Tibial nerve (tissue), 4 donors: ENCODE results near the gene C7orf33. TPM values are rescaled to one million over a fixed set of nuclear protein-coding genes. Genes with fewer than 3 reads are reported as not detected.

Experiments
- DNase-seq, 2 donors: peaks; one replicate each; pipeline ENCODE4 v3.0.0-alpha.2; 2019; ENCODE audit warnings: low spot score in 2 of 2
- H3K27ac ChIP-seq, 4 donors: fragments of 200-600 bp; sonication (generic) in 3 of 4; one replicate each; pipeline ENCODE4 v1.5.1; 2017 to 2019; ENCODE audit warnings: mild to moderate bottlenecking in 1 of 4
- H3K27me3 ChIP-seq, 2 donors: fragments of 200-600 bp; sonication (generic) in 1 of 2; one replicate each; pipeline versions ENCODE4 v1.5.1 to v1.6.0; 2017 to 2019
- H3K36me3 ChIP-seq, 3 donors: fragments of 200-600 bp; sonication (generic); one replicate each; pipeline ENCODE4 v1.5.1; 2018 to 2019
- H3K4me1 ChIP-seq, 4 donors: fragments of 200-600 bp; sonication (generic) in 3 of 4; one replicate each; pipeline ENCODE4 v1.5.1; 2017 to 2019
- H3K4me3 ChIP-seq, 4 donors: fragments of 200-600 bp; sonication (generic) in 3 of 4; one replicate each; pipeline ENCODE4 v1.5.1; 2017 to 2019; ENCODE audit warnings: mild to moderate bottlenecking in 1 of 4, moderate library complexity in 1 of 4
- H3K9me3 ChIP-seq, 4 donors: fragments of 200-600 bp; sonication (generic) in 3 of 4; one replicate each; pipeline ENCODE4 v1.5.1; 2017 to 2019
- EP300 ChIP-seq, 2 donors: sonication (generic); formaldehyde crosslinking; IDR thresholded peaks; one replicate each; pipeline ENCODE4 v1.6.1; 2017; ENCODE audit warnings: antibody characterized with exemption in 2 of 2, mild to moderate bottlenecking in 1 of 2
- POLR2A ChIP-seq, 2 donors: fragments of 450-650 bp; IDR thresholded peaks; one replicate each; pipeline ENCODE4 v1.6.1; 2017; ENCODE audit warnings: antibody characterized with exemption in 2 of 2, mild to moderate bottlenecking in 2 of 2, moderate library complexity in 2 of 2
- WGBS, 2 donors: methylation state at CpG; one replicate each; pipeline ENCODE4 v1.1.5; 2018; 5-methylcytosine and 5-hydroxymethylcytosine counted together
- total RNA-seq, 4 donors: library from RNA; depleted of rRNA; stranded (reverse); fragments of >200 nt; gene quantifications; one replicate each; pipeline ENCODE4 v1.1.0, GENCODE V29; 2016
- TF ChIP-seq, protein P1 (sequence below), 5 experiments: fragments of 200-600 bp in 3 of 5; fragments of 450-650 bp in 2 of 5; sonication (generic) in 3 of 5; IDR thresholded peaks; one replicate each; pipeline ENCODE4 v1.5.1; 2016 to 2019; ENCODE audit warnings: antibody characterized with exemption in 5 of 5, mild to moderate bottlenecking in 3 of 5, moderate library complexity in 2 of 5

Gene C7orf33
- total RNA-seq, 4 donors from 2014 or later: not detected

DNA sequence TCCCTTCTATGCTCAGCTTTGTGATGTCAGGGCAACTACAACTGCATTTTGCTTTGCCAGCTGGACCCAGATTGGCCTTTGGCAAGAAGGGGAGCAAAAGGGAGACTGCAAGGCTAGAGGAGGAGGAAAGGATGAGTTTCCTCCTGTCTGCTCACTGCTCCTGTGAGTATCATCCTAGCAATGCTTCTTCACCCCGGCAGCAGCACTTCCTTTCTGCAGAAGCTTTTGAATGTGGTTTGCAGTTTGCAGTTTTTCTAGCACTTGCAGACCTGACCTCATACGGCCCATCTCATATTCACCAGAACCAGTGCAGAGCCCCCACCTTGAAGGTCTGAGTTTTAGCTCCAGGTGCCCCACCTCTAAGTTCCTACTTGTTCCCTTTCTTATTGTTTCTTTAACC lies 14.8 kb downstream of the C7orf33 start:
- WGBS, 2 donors: 73 to 83% methylated on average over 2 of the region's 2 CpGs
- DNase-seq: no peak
- H3K4me3 ChIP-seq: no peak overlapping the region
- no peaks in the 10 kb centered on the region for H3K36me3 ChIP-seq
- TF ChIP-seq EP300 (IDR thresholded peaks at IDR 0.05): no peak
- no peak for TF ChIP-seq POLR2A (IDR thresholded peaks at IDR 0.05)
- TF ChIP-seq, protein P1, sequence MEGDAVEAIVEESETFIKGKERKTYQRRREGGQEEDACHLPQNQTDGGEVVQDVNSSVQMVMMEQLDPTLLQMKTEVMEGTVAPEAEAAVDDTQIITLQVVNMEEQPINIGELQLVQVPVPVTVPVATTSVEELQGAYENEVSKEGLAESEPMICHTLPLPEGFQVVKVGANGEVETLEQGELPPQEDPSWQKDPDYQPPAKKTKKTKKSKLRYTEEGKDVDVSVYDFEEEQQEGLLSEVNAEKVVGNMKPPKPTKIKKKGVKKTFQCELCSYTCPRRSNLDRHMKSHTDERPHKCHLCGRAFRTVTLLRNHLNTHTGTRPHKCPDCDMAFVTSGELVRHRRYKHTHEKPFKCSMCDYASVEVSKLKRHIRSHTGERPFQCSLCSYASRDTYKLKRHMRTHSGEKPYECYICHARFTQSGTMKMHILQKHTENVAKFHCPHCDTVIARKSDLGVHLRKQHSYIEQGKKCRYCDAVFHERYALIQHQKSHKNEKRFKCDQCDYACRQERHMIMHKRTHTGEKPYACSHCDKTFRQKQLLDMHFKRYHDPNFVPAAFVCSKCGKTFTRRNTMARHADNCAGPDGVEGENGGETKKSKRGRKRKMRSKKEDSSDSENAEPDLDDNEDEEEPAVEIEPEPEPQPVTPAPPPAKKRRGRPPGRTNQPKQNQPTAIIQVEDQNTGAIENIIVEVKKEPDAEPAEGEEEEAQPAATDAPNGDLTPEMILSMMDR (IDR thresholded peaks at IDR 0.05): no peak
- H3K4me1 ChIP-seq: no peaks in the 10 kb centered on the region
- no peaks in the 10 kb centered on the region for H3K27me3 ChIP-seq
- H3K27ac ChIP-seq: no peak overlapping the region
- peaks cover 0 to 4% (median 0%) of the 10 kb centered on the region in 4 donors for H3K9me3 ChIP-seq

DNA sequence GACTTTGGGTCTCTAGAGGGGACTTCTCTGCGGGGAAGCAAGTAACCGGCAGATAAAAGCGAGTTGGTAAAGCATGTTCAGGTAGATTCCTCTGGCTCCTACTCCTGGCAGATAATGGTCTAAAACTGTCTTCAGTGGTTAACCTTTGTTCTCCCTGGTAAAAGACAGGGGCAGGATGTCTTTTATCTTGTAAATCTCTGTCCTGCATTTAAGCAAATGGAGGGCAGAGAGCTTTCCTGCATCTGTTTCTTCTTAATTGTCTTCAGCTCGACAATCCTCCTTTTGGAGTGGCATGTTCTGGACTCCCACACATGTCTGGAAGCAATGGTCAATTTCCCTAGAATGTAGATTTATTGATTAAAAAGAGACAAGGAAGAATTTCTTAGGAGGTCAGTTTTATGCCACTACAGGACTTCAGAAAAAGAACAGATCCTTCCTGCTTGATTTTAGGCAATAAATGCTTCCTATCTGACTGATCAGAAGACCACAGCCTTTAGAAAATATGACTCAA lies 16.6 kb downstream of the C7orf33 start:
- no peaks in the 10 kb centered on the region for H3K36me3 ChIP-seq
- no peak for TF ChIP-seq POLR2A (IDR thresholded peaks at IDR 0.05)
- TF ChIP-seq, protein P1 (IDR thresholded peaks at IDR 0.05): no peak
- TF ChIP-seq EP300 (IDR thresholded peaks at IDR 0.05): no peak
- 31 to 33% methylated on average over 4 of the region's 4 CpGs for WGBS, 2 donors

DNA sequence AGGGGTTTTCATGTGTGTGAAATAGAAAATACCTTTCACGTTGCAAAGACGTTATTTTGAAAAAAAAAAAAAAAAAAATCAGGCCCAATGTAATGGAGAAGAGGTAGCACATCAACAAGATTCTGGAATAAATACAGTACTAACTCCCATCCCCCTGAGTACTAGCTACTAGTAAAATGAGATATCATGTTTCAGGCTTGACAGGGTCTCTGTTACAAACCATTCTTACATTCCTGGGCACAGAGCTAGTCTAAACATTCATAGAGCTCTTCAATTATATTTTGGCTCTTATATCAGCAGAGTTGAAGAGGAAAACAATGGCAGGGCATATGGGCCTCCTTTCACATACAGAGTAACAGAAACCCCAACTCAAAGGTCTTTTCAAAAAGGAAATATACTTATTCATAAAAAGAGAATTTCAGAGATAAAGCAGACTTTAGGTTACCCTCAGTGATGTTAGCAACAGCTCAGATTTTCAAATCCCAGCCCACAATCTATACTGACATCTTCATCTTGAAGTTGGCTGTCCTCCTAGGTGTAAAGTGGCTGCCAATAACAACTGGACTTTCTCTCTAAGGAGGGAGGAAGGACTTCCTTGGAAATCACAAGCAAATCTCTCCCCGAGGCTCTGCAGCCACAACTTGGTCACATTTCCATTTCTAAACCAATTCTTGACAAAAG lies 18.6 kb downstream of the C7orf33 start:
- Histone ChIP-seq H3K4me3 (no peak overlapping the region), H3K27me3 (no peaks in the 10 kb centered on the region), H3K36me3 (no peaks in the 10 kb centered on the region), H3K27ac (no peak overlapping the region), H3K4me1 (no peaks in the 10 kb centered on the region), H3K9me3 (peaks cover 0 to 4% (median 0%) of the 10 kb centered on the region in 4 donors)
- no peak for DNase-seq
- WGBS, 2 donors: 55 to 56% methylated on average over 3 of the region's 3 CpGs
- TF ChIP-seq, protein P1 (IDR thresholded peaks at IDR 0.05): no peak
- TF ChIP-seq EP300 (IDR thresholded peaks at IDR 0.05) (no peak), POLR2A (IDR thresholded peaks at IDR 0.05) (no peak)

More for the DNA sequence above, 16.6 kb downstream of the C7orf33 start:
- Histone ChIP-seq H3K27ac (no peak overlapping the region), H3K4me1 (no peaks in the 10 kb centered on the region), H3K4me3 (no peak overlapping the region), H3K9me3 (peaks cover 0 to 4% (median 0%) of the 10 kb centered on the region in 4 donors), H3K27me3 (no peaks in the 10 kb centered on the region)
- no peak for DNase-seq

DNA sequence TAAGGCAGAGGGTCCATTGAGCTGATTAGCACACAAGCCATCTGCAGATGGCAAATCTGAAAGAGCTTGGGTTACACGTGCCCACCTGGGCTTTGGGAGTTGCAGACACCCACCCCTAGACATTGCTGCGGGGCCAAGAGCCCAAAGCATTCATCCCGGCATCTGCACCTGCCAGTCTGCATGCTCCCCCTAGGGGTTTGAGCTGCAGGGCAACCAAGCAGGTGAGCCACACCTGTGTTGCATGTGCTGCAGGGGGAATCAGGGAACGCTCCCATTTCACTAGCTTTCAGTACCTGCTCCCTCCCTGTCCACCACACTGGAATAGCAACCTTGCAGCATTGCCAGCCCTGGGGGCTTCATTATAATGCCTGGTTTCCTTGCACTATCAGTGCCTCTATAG lies 21.1 kb downstream of the C7orf33 start:
- no peaks in the 10 kb centered on the region for H3K36me3 ChIP-seq
- no peaks in the 10 kb centered on the region for H3K9me3 ChIP-seq
- no peak overlapping the region for H3K4me3 ChIP-seq
- H3K27ac ChIP-seq: no peak overlapping the region
- no peaks in the 10 kb centered on the region for H3K27me3 ChIP-seq
- whole genome bisulfite sequencing, 2 donors: 46 to 55% methylated on average over 4 of the region's 4 CpGs
- H3K4me1 ChIP-seq: no peaks in the 10 kb centered on the region
- TF ChIP-seq EP300 (IDR thresholded peaks at IDR 0.05) (no peak), POLR2A (IDR thresholded peaks at IDR 0.05) (no peak)
- TF ChIP-seq, protein P1 (IDR thresholded peaks at IDR 0.05): no peak
- no peak for DNase-seq

DNA sequence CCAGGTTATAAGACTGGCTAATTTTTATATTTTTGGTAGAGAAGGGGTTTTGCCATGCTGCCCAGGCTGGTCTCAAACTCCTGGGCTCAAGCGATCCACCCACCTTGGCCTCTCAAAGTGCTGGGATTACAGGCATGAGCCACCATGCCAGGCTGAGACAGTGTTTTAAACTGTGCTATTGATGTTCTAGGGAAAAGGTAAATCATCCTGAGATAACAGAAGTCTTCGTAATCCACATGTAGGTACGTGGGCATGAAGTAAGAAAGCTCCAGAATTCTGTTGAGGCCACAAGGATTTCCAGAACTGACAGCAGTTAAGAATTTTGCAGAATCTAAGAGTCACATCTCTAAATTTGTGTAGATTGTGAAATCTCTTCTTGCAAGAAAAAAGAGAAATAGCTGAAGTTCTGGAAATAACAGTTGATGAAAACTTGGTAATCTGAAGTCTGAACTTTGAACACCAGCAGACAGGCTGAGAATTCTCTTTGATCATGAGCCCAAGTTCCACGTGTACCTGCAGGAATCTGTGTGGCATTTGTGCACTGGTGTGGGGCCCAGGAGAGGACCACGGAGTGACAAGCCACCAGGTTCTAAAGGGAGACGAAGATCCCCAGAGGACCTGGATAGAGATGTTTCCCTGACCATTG lies 24.6 kb downstream of the C7orf33 start:
- Histone ChIP-seq H3K4me1 (no peaks in the 10 kb centered on the region), H3K27ac (no peak overlapping the region), H3K4me3 (no peak overlapping the region), H3K27me3 (no peaks in the 10 kb centered on the region), H3K9me3 (no peaks in the 10 kb centered on the region), H3K36me3 (no peaks in the 10 kb centered on the region)
- WGBS, 2 donors: 76 to 77% methylated on average over 6 of the region's 6 CpGs
- no peak for DNase-seq
- TF ChIP-seq EP300 (IDR thresholded peaks at IDR 0.05) (no peak), POLR2A (IDR thresholded peaks at IDR 0.05) (no peak)
- TF ChIP-seq, protein P1 (IDR thresholded peaks at IDR 0.05): no peak
